Measurements from ENCODE around the gene C17orf50.

The C17orf50 gene

DNA sequence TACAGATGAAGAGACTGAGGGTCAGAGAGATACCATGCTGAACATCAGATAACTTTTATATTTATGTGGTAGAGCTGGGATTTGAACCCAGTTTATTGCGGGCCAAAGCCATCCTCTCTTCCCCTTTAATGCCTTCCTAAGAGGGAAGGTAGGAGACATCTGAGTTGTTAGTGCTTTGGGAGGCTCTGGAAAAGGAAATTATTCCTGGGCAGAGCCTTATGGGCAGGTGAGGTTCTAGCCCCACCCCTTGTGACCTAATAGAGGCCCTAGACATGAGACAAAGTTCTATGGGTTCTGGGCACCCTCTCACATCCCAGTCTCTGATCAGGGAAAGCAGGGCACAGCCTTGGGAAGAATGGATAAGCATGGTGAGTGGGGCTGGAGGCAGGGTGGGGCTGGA is at the start of gene C17orf50:
TSS of gene C17orf50 (plus strand) at position 301 of the 400 bp plus-strand sequence. CDS start at position 356, 55 bp downstream.
- no peak for DNase-seq

DNA sequence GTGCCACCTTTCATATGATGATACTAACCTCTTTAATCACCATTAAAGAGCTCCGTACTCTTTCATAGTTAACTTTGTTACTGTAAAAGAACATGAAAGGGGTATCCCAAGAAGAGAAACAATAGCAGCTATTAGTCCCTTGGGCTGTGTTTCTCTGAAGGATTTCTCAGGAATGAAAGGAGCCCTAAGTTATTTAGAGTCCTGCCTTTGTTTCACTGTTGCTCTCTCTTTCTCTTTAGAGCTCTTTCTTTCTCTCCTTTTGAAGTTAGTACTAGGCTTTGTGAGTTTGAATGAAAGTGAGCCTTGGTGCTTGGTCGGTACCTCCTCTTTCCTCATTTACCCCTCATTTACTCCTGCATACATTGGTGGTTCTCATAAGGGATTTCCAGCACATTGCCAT is 49.7 kb upstream of the C17orf50 start:
- DNase-seq = no peak

DNA sequence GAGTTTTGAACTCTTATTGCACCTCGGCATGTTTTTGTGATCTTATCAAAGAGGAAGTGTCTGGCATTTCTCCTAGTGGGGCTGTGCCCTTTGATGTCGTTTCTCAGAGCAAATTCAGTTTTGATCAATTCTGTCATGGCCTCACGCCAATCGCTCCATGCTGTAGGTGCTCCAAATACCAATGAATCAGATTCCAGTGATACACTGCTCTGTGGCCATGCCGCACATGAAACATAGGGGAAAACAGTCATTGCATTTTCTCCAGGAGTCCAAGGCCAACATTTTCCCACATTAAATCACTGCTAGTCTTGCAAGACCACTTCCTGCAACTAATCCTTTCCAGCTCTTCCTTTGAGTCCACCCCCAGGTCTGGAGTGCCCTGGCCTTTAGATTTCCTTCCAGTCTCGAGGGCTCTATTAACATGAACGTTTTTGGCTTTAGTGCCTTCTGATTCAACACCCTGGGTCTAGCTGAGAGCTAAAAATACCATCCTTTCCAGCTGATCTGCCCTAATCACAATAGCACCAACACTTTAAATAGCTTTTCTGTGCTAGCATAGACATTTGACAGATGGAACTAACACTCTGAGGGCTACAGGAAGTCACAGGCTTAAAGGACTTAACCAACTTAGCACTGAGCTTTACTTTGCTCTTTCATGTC is 47.5 kb upstream of the C17orf50 start:
- DNase-seq = peak; percentile 37

DNA sequence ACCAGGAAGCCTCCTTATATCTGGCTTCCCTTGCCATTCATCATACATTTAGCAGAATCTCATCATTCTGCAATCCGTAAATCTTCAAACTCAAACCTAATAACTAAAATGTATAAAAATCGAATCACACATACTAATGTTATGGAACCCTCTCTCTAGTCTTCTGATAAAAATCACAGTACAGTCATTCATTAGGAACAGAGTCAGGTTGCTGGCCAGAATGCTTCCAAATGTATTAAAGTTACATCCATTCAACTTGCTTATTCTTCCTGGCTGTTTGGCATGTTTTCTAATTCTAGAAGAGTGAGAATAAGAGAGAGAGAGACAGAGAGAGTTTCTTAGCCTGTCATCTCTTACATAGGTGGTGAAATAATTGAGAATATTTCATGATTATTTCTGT is 45.7 kb upstream of the C17orf50 start:
- DNase-seq = no peak

DNA sequence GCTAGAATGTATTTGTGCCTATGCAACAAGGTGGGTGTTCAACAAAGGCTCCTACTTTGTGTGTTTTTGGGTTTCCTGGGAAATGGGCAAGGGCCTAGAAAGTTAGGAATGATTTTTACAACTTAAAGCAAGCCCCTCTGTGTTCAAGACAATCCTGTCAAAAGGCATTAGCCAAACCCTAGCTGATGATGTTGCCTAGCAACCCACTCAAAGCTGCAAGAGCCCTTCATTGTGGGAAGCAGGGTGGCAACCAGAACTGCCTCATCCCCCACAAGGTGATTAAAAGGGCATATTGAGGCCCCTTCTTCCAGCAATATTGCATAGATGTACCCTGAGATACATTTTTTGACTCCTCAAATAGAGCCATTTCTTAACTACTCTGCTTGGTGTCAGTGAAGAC is 45.3 kb upstream of the C17orf50 start:
- no peak for DNase-seq

DNA sequence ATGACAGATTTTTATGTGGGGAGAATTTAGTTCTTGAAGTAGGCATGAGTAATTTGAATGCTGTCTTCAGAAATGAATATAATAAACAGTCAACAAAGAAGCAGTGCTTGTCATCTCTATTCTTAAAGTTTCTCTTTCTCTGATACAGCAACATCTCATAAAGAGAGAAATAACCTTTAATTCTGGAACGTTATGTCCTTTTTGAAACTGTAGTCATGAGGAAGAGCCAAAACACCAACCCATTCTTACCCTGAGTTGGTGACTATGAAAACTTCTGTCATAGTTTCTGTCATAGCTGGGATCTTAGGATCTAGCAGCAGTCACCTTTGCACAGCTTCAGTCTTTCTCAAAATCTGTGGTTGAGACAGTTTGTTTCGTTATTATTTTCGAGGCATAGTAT is 44.5 kb upstream of the C17orf50 start:
- DNase-seq = no peak

DNA sequence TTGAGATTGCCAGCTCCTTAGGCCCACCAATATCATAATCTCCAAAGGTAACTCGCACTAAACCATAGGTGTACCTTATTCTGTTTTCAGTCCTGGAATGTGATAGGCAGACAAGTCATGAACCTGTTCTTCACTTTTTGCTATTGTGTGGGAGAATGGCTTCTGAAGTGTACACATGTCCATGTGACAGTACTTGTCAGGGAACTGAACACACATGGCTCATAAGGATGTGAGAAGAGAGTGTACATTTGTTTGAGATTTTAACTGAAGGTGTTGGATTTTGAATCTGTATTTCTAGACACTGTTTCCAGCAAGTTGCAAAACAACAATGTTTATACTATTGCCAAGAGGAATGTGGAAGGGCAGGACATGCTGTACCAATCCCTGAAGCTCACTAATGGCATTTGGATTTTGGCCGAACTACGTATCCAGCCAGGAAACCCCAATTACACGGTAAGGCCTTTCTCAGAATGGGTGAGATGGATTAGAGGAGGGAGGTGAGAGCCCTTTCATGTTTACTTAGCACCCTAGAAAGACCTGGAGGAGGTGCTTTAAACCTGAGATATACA is 43.7 kb upstream of the C17orf50 start:
- no peak for DNase-seq

DNA sequence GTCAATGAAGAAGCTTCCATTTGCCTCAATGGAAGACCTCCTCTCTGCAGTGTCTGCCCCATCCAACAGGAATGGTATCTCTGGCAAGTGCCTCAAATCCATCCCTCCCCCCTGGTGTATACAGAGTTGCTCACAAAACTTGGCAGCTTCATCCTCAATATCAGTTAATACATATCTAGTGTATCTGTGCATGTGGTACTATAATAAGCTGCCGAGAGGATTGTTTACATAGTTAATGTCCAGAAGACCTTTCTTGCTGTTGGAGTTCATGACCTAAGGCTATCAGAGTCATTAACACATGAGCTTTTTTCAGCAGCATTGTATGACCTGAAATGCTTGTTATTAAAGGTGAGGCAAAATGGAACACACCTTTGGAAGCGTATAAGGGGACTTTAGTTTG is 43.2 kb upstream of the C17orf50 start:
- DNase-seq = no peak

DNA sequence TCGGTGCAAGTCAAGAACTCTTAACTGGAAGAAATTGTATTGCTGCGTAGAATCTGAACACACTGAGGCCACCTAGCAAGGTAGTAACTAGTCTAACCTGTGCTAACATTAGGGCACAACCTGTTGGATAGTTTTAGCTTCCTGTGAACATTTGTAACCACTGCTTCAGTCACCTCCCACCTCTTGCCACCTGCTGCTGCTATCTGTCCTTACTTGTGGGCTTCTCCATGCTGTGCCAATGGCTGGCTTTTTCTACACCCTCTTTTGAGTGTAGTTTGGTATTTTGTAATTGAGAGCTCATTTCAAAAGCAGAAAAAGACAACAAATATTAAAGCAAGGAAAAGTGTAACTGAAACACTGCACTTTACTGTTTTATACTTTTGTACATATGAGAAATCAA is 37.0 kb upstream of the C17orf50 start:
- no peak for DNase-seq

DNA sequence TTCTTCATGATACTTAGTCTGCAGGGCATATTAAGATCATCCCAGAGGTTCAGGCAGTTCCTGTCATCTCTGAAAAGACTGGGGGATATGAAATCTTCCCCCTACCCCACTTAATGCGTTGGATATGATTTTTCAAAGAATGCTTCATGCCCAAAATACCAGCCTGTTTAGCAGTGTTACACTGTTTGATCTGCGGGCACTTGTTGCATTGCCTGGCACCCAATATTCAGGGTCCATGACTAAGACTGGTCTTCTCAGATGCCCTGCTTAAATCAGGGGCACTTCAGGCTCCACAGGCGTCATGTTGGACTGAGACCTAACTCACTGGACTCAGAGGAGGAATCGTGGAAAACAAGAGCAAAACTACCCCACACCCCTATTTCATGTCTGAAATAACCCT is 35.6 kb upstream of the C17orf50 start:
- DNase-seq = no peak

DNA sequence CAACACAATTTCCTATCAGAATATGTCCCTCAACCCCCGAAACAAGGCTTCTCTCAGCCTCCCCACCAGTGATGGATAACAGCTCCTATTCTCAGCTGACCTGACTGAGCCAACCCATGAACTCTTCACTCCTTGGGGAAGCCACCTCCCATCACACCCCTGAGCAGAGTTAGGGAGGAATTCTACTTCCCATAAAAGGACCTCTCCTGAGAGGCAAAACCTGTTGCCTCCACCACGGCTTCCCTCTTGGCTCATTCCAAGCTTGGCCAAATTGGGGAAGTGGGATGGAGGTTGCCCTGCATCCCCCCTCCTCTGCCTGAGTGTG is 34.9 kb upstream of the C17orf50 start:
- DNase-seq = no peak

DNA sequence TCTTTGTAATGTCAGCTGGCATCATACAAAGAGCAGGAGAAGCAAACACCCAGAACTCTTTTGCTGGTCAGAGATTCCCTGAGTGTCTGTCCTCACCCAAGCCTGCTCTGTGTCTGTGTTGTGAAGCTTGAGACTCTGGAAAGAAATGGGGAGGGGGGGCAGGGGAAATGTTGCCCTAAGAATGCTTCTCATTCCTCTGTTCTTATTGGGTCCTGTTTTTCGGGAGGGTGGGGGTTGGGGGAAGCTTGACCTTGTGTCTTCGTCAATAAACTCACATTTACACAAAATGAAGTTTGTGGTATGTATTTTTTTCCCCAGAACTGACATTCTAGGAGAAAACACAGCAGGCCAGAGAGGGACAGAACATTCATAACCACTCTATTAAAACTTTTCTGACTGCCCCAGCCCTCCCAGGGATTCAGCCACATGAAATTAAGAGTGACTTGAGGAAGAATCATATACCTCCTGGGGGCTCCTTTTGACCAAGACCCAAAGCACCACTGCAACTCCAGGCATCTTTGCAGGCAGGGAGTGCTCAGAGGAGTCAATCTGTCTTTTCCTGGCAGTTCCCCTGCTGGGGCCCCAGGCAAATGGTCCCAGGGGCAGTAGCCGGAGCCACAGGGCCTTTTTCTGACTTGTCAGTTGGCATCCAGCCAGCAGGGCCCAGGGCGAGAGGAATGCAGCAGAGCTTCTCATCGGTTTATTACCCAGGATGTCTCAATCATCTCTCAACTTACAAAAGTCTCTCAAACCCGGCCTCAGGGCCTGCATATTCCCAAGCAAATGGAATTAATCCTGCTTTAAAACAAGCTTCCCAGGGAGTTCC is 34.3 kb upstream of the C17orf50 start:
- peak; percentile 64 for DNase-seq

DNA sequence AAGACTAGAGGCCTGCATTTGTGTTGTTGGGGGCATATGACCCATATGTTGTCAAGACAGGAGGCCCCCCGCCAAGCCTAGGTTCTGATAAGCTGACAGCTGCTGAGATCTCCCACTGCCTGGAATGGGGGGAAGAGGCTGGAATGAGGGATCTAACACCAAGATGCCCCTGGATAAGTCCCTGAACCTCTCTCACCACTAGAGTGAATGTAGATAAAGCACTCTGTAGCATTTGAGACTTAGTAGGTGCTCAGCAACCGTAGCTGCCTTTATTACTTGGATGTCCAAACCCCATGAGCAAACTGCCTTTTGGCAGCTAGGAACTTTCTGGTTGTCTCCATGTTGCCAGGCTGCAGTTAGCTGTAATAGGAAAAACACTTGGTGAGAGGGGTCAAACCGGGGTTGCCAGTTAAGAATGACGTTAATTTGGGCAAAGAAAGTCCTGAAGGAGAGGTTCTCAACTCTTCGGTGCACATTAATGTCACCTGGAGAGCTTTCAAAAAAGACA is 33.7 kb upstream of the C17orf50 start:
- DNase-seq = no peak

DNA sequence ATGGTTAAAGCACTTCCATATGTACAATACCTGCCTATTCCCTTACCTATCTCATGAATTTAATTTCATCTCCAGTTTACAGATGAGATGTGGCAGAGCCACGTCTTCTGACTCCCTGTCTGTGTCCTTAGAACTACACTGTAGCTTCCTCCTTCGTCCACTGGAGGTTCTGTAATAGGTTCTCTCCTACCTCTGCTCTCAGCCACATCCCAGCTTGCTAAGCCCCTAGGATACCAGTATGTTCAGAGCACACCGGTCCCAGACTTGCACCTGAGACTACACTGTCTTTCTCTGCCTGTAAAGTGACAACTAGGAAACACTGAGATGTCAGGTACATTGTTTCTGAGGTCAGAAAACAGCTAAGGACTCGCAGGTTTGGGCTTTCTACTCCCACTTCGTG is 33.1 kb upstream of the C17orf50 start:
- no peak for DNase-seq

DNA sequence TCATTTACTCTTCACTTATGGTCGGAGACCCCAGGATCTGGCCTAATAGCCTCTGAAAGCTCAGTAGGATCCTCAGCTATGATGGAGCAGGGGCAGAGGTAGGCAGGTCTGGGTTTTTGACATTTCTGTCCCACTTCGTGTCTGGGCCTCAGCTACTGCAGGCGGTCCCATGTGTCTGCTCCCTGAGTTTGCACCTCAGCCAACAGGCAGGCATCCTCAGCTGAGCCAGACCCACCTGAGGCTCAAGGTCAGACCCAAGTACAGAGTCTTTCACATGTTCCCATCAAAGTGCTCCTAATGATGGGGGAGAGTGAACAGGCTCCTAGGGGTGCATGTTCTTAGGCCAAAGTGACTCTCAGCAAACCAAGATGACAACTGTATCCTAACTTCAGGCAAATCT is 32.1 kb upstream of the C17orf50 start:
- no peak for DNase-seq

DNA sequence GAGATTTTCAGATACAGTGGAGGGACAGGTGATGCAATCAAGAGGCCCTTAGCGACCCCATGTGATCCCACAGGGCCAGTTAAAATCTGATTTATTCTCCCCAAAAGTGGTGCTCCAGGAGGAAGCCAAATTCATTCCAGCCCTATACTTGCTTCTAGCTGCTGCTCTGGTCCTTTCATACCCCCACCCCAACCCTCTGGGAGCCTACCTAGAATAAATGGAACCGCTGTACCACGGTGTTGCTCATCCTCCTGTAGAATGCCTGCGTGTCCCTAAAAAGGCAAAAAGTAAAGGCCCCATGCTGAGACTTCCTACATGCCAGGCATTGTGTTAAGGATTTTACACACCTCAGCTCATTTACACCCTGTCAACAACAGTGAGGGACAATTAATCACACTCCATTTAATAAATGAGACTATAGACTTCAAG is 31.3 kb upstream of the C17orf50 start:
- DNase-seq = no peak

DNA sequence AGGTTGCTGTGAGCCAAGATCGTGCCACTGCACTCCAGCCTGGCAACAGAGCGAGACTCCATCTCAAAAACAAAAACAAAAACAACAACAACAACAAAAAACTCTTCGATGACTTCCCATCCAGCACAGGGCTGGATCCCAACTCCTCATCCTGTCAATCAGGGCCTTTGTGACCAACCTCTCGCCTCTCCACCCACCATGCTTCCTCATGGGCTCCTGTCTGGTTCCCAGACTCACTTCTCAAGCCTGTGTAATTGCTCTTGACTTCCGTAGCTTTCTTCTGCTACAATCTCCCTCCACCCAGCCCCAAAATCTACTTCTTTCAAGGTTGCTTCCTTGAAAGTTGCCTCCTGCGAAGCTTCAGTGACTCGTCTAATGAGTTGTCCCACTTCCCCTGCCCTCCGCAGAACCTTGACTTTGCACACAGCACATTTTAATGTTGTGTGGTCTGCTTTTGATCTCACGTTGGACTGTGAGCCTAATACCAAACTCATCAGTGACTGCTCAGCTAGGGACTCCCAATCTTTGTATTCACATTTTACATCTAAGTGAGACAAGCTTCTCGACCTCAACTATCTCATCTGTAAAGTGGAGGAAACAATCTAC is 30.2 kb upstream of the C17orf50 start:
- no peak for DNase-seq

DNA sequence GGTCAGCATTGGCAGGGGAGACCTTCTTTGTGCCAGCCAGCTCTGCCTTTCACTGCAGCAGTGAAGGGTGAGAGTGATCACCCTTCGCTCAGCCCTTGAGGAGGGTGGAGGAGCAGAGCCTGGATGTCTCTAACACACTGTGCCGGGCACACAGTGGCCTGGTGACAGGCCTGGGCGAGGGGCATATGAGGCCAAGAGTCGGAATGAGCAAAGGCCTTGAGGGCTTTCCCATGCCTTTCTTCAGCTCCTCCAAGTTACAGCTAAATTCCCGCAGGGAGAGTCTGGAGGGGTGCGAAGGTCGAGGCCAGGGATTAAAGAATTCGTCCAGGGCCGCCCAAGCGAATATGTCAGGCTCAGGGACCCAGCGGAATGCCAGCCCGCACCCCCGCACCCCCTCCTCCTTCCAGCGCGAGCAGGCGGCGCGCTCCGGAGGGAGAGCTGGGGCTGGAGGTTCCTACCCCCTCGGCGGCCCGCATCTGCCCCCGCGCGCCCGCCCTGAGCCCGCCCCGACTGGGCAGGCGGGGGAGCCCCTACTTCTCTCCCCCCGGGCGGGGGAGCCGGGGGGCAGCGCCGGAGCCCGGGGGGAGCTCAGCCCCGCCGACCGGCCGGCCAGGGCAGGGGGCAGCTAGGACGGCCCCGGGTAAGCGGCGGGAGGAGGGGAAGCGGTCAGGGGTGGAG is 29.3 kb upstream of the C17orf50 start, which contains the start of gene RASL10B:
TSS of gene RASL10B (plus strand) at position 401 of the 678 bp plus-strand sequence. CDS start 3,546 bp downstream, outside the sequence.
- DNase-seq = peak; percentile 60

DNA sequence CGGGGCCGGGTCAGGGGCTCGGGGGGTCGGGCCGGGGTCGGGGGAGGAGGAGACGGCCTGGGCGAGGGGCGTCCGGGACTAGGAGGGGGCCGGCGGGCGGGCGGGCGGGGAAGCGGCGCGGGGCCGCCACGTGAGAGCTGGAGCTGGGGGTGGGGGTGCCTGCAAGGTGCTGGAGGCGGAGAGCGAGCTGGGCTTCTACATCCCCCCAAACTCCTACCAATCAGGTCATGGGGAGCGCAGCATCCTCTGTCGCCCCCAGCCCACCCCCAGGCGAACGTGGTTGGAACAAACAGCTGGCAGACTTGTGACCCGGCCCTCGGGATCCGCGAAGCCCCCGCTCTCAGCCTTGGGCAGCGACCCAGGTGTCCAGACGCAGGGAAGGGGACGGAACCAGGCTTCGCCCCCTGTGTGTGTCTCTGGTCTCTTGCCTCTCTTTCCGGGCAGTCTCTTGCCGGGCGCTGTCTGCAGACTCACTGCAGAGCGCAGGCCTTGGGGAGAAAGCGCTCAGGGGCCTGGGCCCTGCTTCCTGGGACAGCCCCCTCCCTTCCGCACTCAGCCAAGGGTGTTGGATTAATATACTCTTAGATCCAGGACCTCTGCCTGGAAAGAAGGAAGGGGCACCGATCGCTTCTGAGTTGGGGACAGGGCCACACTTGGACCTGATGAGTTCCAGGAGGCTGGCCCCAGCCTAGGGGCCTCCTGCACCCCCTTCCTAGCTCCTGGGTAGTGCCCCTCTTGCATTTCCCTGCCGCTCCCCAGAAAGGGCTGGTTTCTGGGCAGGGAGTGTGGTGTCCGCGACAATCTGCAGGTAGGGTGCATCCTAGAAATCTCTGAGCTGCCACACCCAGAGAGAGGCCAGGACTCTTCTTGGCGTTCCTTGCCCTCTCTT is 28.5 kb upstream of the C17orf50 start:
- no peak for DNase-seq

DNA sequence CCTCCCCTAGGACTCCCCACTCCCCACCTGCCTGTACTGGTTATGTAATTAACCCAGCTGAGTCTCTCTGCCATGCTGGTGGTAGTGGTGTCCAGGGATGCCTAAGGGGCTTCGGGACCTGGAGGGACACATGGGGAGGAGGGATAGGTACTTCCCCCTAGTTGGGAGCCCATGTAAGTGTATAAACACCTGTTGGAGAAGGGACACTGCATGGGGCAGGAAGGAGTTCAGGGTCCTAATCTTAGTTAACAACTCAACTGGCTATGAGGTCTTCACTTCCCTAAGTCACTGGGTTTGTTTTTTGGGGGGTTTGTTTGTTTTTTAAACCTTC is 27.9 kb upstream of the C17orf50 start:
- no peak for DNase-seq

DNA sequence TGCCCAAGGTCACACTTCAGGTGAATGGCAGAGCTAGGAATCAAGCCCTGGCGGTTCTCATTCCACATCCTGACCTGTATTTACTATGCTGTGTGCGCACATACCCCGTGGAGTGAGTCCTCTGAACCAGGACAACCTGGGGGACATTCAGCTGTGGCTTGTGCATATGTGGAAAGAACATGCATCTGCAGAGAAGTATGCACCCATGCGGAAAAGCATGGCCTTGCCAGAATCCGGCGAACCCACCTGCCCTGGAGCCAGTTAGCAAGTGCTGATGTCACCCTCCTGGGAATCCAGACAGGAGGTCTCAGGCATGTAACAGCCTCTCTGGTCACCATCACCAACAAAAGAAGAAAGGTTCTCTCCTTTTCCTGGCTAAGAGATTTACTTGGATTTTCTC is 27.3 kb upstream of the C17orf50 start:
- no peak for DNase-seq

DNA sequence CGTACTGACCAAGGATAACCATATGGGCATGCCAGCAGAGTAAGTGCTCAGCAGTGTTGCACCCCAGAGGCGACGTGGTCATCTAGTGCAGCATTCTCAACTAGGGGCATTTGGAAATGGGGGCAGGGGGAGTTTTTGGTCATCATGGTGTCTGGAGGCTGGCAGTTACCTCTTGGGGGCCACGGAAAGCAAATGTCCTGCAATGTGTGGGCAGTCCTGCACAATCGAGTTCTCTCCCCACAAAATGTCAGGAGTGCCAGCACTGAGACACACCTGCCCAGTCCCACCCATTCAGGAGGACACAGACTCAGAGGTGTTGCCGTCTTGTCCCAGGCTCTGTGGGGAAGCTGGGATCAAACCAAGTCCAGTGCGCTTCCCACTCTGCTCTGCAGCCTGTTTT is 26.3 kb upstream of the C17orf50 start:
- no peak for DNase-seq

All from femur (tissue), 1 donor.